GM12801 (cell line): ENCODE results near the gene RRP8.

Source experiments
- TF ChIP-seq, protein P1 (sequence below): IDR thresholded peaks from one replicate; pipeline ENCODE4 v1.5.1; 2011; ENCODE audit warnings: control low read depth; ENCODE audit not compliant: insufficient read length; ENCODE audit errors: extremely low read depth

The RRP8 gene

DNA sequence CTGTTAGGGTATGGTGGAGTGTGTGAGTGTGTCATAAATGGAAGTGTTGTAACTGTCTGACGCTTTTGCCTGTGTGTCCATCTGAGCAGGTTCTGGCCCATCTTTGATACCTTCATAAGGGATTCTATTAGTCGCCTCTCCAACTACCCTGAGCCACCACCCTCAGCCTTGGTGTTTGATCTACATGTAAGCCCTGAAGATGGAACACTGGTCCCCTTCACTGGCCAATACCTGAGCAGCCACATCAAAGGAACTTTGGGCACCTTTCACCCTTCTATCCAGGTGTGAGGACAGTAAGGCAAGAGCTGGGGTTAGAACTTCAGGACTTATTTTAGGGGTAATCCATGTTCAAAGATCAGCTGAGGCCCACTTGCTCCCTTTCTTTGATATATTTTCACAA is 55.3 kb downstream of the RRP8 start:
- TF ChIP-seq, protein P1, sequence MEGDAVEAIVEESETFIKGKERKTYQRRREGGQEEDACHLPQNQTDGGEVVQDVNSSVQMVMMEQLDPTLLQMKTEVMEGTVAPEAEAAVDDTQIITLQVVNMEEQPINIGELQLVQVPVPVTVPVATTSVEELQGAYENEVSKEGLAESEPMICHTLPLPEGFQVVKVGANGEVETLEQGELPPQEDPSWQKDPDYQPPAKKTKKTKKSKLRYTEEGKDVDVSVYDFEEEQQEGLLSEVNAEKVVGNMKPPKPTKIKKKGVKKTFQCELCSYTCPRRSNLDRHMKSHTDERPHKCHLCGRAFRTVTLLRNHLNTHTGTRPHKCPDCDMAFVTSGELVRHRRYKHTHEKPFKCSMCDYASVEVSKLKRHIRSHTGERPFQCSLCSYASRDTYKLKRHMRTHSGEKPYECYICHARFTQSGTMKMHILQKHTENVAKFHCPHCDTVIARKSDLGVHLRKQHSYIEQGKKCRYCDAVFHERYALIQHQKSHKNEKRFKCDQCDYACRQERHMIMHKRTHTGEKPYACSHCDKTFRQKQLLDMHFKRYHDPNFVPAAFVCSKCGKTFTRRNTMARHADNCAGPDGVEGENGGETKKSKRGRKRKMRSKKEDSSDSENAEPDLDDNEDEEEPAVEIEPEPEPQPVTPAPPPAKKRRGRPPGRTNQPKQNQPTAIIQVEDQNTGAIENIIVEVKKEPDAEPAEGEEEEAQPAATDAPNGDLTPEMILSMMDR = no peak

DNA sequence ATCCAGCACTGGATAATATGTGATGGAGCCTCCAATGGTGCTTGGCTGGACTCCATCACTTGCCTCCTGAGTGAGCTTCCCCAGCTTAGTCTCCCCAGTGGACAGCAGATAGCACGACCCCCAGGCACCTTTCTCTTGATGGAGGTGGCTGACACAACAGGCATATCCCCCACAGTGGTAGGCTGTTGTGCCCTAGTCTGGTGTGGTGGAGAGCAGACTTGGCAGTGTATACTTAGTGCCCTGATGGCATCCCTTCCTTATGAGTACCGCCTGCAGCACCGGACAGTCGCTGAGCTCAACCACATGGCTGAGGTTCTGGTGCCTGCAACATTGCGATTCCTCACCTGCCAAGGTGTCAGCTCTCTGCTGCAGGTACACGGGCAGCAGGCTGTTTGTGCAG is 56.2 kb downstream of the RRP8 start:
- TF ChIP-seq, protein P1 = no peak

DNA sequence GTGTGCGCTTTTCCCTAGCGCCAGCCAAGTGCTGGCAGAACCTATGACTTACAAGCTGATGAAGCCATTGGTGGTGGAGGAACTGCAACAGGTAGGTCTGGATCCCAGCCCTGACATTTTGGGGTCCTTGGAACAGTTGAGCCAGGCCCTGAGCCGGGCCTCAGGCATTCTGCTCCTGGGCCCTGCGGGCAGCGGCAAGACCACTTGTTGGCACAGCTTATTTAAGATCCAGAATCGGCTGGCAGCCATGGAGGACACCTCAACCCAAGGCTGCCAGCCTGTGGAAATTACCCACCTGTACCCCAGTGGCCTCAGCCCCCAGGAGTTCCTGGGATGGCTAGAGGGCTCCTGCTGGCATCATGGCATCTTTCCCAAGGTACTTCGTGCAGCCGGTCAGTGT is 56.7 kb downstream of the RRP8 start:
- TF ChIP-seq, protein P1 = no peak

DNA sequence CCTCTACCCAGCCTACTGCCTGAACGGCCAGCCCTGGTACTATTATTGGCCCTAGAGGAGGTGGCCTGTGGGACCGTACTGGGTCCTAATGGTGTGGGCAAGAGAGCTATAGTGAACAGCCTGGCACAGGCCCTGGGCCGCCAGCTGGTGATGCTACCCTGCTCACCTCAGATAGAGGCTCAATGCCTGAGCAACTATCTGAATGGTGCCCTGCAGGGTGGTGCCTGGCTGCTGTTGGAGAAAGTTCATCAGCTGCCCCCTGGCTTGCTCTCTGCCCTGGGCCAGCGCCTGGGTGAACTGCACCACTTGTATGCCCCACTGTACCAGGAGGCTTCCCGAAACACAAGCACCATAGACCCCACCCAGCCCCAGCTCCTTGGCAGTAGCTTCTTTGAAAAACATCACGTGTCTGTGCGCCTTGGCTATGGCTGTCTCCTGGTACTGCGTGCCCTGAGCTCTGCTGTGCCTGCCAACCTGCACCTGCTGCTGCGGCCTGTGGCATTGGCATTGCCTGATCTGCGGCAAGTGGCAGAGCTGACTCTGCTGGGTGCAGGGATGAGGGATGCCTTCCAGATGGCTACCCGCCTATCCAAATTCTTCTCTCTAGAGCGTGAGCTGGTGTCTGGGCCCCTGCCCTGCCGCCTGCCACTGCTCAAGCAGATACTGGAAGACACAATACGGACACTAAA is 57.4 kb downstream of the RRP8 start:
- TF ChIP-seq, protein P1 = no peak
